Effector memory CD4-positive, alpha-beta T cell (primary cell): Measurements from ENCODE around the gene RHEX.

ENCODE experiments used
- DNase-seq, 3 donors: peaks; one replicate each; pipeline ENCODE4 v3.0.0-alpha.2; 2020
- H3K27ac ChIP-seq: 2 replicates; pipeline ENCODE4 v1.7.0; 2013; ENCODE audit warnings: mild to moderate bottlenecking, low read length, moderate library complexity; ENCODE audit not compliant: insufficient read depth, poor library complexity, severe bottlenecking
- H3K27me3 ChIP-seq: replicated peaks from 2 replicates; pipeline ENCODE4 v1.7.0; 2013; ENCODE audit warnings: mild to moderate bottlenecking, low read length; ENCODE audit not compliant: insufficient read depth, control insufficient read depth, poor library complexity, severe bottlenecking
- H3K36me3 ChIP-seq: 2 replicates; pipeline ENCODE4 v1.7.0; 2013; ENCODE audit warnings: mild to moderate bottlenecking, low read length, moderate library complexity; ENCODE audit not compliant: control insufficient read depth, insufficient read depth
- H3K4me1 ChIP-seq: 2 replicates; pipeline ENCODE4 v1.7.0; 2013; ENCODE audit warnings: low read length, mild to moderate bottlenecking; ENCODE audit not compliant: control insufficient read depth, insufficient read depth, poor library complexity, severe bottlenecking
- H3K4me3 ChIP-seq: 2 replicates; pipeline ENCODE4 v1.7.0; 2013; ENCODE audit warnings: low read length, low read depth, mild to moderate bottlenecking; ENCODE audit not compliant: insufficient read depth, poor library complexity, severe bottlenecking
- H3K9me3 ChIP-seq: 2 replicates; pipeline ENCODE4 v1.7.0; 2013; ENCODE audit warnings: mild to moderate bottlenecking, low read length, moderate library complexity; ENCODE audit not compliant: control insufficient read depth

RHEX gene

GRCh38 chr1:206083750-206084149 lies 30.8 kb downstream of the RHEX start:
- H3K4me1 ChIP-seq = peaks cover 6% of the 10 kb centered on the region
- no peak overlapping the region for H3K4me3 ChIP-seq

GRCh38 chr1:206087091-206087490 lies 34.1 kb downstream of the RHEX start:
- Histone ChIP-seq H3K27ac (no peak overlapping the region), H3K4me3 (no peak overlapping the region), H3K4me1 (no peaks in the 10 kb centered on the region), H3K9me3 (no peaks in the 10 kb centered on the region), H3K27me3 (no peaks in the 10 kb centered on the region), H3K36me3 (no peaks in the 10 kb centered on the region)
- DNase-seq = no peak

More at GRCh38 chr1:206083750-206084149, 30.8 kb downstream of the RHEX start:
- no peaks in the 10 kb centered on the region for H3K27me3 ChIP-seq
- DNase-seq = no peak
- H3K36me3 ChIP-seq = no peaks in the 10 kb centered on the region
- H3K27ac ChIP-seq = no peak overlapping the region
- no peaks in the 10 kb centered on the region for H3K9me3 ChIP-seq

DNA sequence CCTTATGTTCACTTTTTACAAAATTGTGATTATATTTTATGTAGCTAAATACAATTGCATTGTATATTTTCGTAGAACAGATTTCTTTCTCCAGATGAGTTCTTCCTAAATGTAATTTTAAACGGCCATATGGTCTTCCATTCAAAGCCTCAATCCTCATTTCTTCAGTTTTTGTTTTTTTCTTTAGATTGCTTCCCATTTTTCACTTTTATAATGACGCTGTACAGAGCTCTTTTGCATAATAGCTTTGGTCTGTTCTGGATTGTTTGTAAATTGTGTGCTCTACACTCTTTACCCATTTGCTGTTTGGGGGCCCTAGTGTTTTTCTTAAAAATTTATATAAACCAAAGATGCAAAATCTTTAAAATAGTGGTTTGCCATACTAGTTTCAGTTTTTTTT lies 36.4 kb downstream of the RHEX start:
- Histone ChIP-seq H3K27me3 (no peaks in the 10 kb centered on the region), H3K27ac (no peak overlapping the region), H3K9me3 (no peaks in the 10 kb centered on the region), H3K4me1 (no peaks in the 10 kb centered on the region), H3K36me3 (no peaks in the 10 kb centered on the region), H3K4me3 (no peak overlapping the region)
- DNase-seq = no peak

GRCh38 chr1:206094024-206094423 lies 41.1 kb downstream of the RHEX start:
- Histone ChIP-seq H3K4me3 (no peak overlapping the region), H3K9me3 (no peaks in the 10 kb centered on the region), H3K36me3 (no peaks in the 10 kb centered on the region), H3K27ac (no peak overlapping the region), H3K27me3 (no peaks in the 10 kb centered on the region), H3K4me1 (no peaks in the 10 kb centered on the region)
- no peak for DNase-seq

DNA sequence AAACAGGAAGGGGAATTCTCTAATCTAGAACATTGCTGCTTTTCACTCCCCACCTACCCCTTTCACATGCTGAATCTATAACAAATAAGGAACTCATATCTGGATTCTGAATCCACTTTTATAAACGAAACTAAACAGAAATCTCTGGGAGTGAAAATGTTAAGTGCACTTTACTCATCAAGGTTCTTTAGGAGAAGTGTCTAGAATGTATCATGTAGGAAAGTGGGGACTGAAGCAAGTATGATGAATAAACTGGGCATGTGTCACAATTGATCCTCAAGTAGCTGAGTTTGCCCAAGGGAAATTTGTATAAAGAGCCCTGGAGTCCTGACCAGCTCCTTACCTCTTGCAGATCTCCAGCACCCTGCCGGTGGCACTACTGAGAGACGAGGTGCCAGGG lies 44.4 kb downstream of the RHEX start:
- Histone ChIP-seq H3K4me1 (no peaks in the 10 kb centered on the region), H3K27me3 (no peaks in the 10 kb centered on the region), H3K36me3 (no peaks in the 10 kb centered on the region), H3K27ac (no peak overlapping the region), H3K9me3 (no peaks in the 10 kb centered on the region), H3K4me3 (no peak overlapping the region)
- no peak for DNase-seq

- Histone ChIP-seq H3K4me3 (no peak overlapping the region), H3K27ac (no peak overlapping the region), H3K4me1 (no peaks in the 10 kb centered on the region), H3K36me3 (no peaks in the 10 kb centered on the region), H3K27me3 (no peaks in the 10 kb centered on the region), H3K9me3 (no peaks in the 10 kb centered on the region)
- no peak for DNase-seq
Measured at GRCh38 chr1:206098242-206098919, 45.4 kb downstream of the RHEX start.

DNA sequence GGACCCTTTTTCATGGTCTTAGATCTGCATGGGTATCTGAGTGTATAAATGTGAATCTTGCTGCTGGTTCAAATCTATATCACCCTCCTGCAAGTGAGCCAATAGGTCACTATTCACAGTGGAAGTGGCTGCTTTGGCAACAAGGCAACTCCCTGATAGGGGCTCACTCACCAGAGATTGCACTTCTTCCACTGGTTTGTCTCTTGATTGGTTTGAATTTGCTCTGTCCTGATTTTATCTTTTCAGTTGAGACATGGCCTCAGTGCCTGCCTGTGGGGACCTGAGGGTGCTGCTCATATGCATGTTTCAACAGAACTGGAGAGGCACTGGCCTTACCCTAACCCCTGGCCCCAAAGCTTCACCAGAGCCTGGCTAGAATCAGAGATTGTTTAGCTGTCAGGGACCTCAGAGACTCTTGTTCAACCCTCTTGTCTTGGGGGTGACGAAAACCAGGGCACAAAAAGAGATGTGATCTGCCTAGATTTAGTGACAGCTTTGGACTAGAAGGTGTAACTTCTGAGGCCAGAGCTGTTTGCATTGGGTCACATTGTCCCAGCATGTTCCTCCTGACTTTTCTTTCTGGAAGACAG lies 47.3 kb downstream of the RHEX start:
- H3K36me3 ChIP-seq = no peaks in the 10 kb centered on the region
- H3K4me1 ChIP-seq = no peaks in the 10 kb centered on the region
- DNase-seq = no peak
- H3K9me3 ChIP-seq = no peaks in the 10 kb centered on the region
- H3K27me3 ChIP-seq = no peaks in the 10 kb centered on the region
- H3K27ac ChIP-seq = no peak overlapping the region
- no peak overlapping the region for H3K4me3 ChIP-seq

DNA sequence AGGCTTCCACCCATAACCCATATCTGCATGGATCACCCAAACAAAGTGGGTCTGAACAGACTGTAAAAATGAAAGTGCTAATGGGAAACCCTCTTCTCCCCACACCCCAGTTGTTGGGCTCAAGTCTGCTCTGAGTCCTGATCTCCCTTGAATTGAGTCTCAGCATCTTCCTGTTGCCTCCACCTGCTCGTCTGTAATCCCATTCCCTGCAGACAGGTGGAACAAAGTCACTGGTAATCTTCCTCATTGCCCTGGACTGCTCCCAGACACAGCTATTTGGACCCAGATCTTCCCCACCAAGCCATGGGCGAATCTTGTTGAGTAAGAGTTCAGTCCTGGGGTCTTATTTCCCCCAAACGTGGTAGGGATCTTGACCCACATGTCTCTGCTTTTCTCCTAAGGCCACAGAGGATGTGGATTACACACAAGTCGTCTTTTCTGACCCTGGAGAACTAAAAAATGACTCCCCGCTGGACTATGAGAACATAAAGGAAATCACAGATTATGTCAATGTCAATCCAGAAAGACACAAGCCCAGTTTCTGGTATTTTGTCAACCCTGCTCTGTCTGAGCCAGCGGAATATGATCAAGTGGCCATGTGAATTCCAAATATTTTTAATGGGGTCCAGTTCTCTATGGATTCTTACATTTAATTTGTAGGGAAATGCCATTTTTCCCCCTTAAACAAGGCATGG lies 48.5 kb downstream of the RHEX start:
- H3K4me1 ChIP-seq = no peaks in the 10 kb centered on the region
- no peaks in the 10 kb centered on the region for H3K9me3 ChIP-seq
- H3K4me3 ChIP-seq = no peak overlapping the region
- no peaks in the 10 kb centered on the region for H3K36me3 ChIP-seq
- no peak for DNase-seq
- no peaks in the 10 kb centered on the region for H3K27me3 ChIP-seq
- no peak overlapping the region for H3K27ac ChIP-seq

DNA sequence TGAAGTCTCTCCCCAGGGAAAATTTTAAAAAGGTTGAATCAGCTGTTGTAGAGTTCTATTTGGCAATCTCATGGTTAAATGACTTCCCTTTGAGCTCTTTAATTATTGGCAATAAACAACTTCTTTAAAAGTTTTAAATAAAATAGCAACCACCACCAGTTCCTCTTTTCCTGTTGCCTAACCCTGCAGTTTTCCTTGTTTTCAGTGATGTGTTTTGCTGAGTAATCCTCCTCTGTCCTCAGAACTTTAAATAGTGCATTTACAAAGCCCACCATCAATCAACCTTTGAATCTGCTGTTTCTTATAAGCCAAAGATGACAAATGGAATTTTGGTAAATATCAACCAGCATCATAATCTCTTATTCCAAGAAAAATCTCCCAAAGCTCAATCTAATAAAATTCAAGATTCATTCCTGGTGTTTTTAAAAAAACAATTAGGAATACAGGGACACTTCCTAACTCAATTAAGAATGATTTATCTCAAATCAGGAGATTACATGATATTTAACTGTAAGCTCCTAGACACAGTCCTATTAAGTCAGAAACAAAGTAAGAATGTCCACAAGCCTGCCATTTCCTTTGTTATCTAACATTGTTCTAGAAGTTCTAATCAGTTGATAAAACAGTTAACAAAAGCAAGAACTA lies 49.4 kb downstream of the RHEX start:
- Histone ChIP-seq H3K36me3 (no peaks in the 10 kb centered on the region), H3K27me3 (no peaks in the 10 kb centered on the region), H3K4me1 (no peaks in the 10 kb centered on the region), H3K9me3 (no peaks in the 10 kb centered on the region), H3K27ac (no peak overlapping the region), H3K4me3 (no peak overlapping the region)
- no peak for DNase-seq

GRCh38 chr1:206103979-206104378 lies 51.0 kb downstream of the RHEX start:
- Histone ChIP-seq H3K9me3 (no peaks in the 10 kb centered on the region), H3K27ac (no peak overlapping the region), H3K36me3 (no peaks in the 10 kb centered on the region), H3K4me3 (no peak overlapping the region), H3K27me3 (no peaks in the 10 kb centered on the region), H3K4me1 (no peaks in the 10 kb centered on the region)
- DNase-seq = no peak
